ENCODE data around the gene AFF2. TPM values are rescaled to one million over a fixed set of nuclear protein-coding genes. Genes with fewer than 3 reads are reported as not detected.

Gene AFF2
- total and polyA plus RNA-seq, 5 donors from 2014 or later: 1.1 TPM; not detected in 4

- DNase-seq (no peak), ATAC-seq (ENCODE audit: low read depth in 2 of 2) (no peak)
- no peaks in the 10 kb centered on the region for H3K4me1 Mint-ChIP-seq
- no peaks in the 10 kb centered on the region for H3K36me3 Mint-ChIP-seq
- Histone ChIP-seq H3K27me3 (ENCODE audit: control insufficient read depth, insufficient read depth, low read length) (no peaks in the 10 kb centered on the region), H3K4me1 (ENCODE audit: control insufficient read depth, insufficient read depth, low read length, poor library complexity, severe bottlenecking) (no peaks in the 10 kb centered on the region), H3K27ac (ENCODE audit: insufficient read depth, low read length, poor library complexity, severe bottlenecking) (no peak overlapping the region), H3K36me3 (ENCODE audit: control insufficient read depth, insufficient read depth, low read length) (no peaks in the 10 kb centered on the region), H3K9me3 (ENCODE audit: control insufficient read depth in 2 of 2, low read length in 2 of 2) (no peaks in the 10 kb centered on the region), H3K4me3 (ENCODE audit: low read depth, low read length) (no peak overlapping the region)
- no peaks in the 10 kb centered on the region for H3K27me3 Mint-ChIP-seq
- H3K9me3 Mint-ChIP-seq: peaks cover 0 to 5% (median 0%) of the 10 kb centered on the region in 7 donors
- H3K27ac Mint-ChIP-seq: no peak overlapping the region
- H3K4me3 Mint-ChIP-seq: no peak overlapping the region
Observed at GRCh38 chrX:148555101-148555500, 54.7 kb downstream of the AFF2 start.

GRCh38 chrX:148555571-148556243, 55.3 kb downstream of the AFF2 start:
- Mint-ChIP-seq H3K4me3 (no peak overlapping the region), H3K9me3 (peaks cover 0 to 5% (median 0%) of the 10 kb centered on the region in 7 donors), H3K36me3 (no peaks in the 10 kb centered on the region), H3K27me3 (no peaks in the 10 kb centered on the region), H3K27ac (no peak overlapping the region), H3K4me1 (no peaks in the 10 kb centered on the region)
- Histone ChIP-seq H3K36me3 (ENCODE audit: control insufficient read depth, insufficient read depth, low read length) (no peaks in the 10 kb centered on the region), H3K27ac (ENCODE audit: insufficient read depth, low read length, poor library complexity, severe bottlenecking) (no peak overlapping the region), H3K27me3 (ENCODE audit: control insufficient read depth, insufficient read depth, low read length) (no peaks in the 10 kb centered on the region), H3K9me3 (ENCODE audit: control insufficient read depth in 2 of 2, low read length in 2 of 2) (no peaks in the 10 kb centered on the region), H3K4me3 (ENCODE audit: low read depth, low read length) (no peak overlapping the region), H3K4me1 (ENCODE audit: control insufficient read depth, insufficient read depth, low read length, poor library complexity, severe bottlenecking) (no peaks in the 10 kb centered on the region)
- DNase-seq (no peak), ATAC-seq (ENCODE audit: low read depth in 2 of 2) (no peak)

GRCh38 chrX:148556498-148556897, 56.1 kb downstream of the AFF2 start:
- no peaks in the 10 kb centered on the region for H3K4me1 ChIP-seq (ENCODE audit: control insufficient read depth, insufficient read depth, low read length, poor library complexity, severe bottlenecking)
- DNase-seq (no peak), ATAC-seq (ENCODE audit: low read depth in 2 of 2) (no peak)
- no peaks in the 10 kb centered on the region for H3K9me3 ChIP-seq (ENCODE audit: control insufficient read depth in 2 of 2, low read length in 2 of 2)
- no peaks in the 10 kb centered on the region for H3K27me3 Mint-ChIP-seq
- no peak overlapping the region for H3K27ac ChIP-seq (ENCODE audit: insufficient read depth, low read length, poor library complexity, severe bottlenecking)
- no peaks in the 10 kb centered on the region for H3K36me3 Mint-ChIP-seq
- no peak overlapping the region for H3K4me3 Mint-ChIP-seq
- H3K4me3 ChIP-seq (ENCODE audit: low read depth, low read length): no peak overlapping the region
- no peak overlapping the region for H3K27ac Mint-ChIP-seq
- no peaks in the 10 kb centered on the region for H3K27me3 ChIP-seq (ENCODE audit: control insufficient read depth, insufficient read depth, low read length)
- no peaks in the 10 kb centered on the region for H3K36me3 ChIP-seq (ENCODE audit: control insufficient read depth, insufficient read depth, low read length)
- H3K4me1 Mint-ChIP-seq: no peaks in the 10 kb centered on the region
- H3K9me3 Mint-ChIP-seq: peaks cover 0 to 2% (median 0%) of the 10 kb centered on the region in 7 donors

GRCh38 chrX:148562846-148563245, 62.4 kb downstream of the AFF2 start:
- no peak for ATAC-seq (ENCODE audit: low read depth in 2 of 2)
- Histone ChIP-seq H3K4me3 (ENCODE audit: low read depth, low read length) (no peak overlapping the region), H3K9me3 (ENCODE audit: control insufficient read depth in 2 of 2, low read length in 2 of 2) (no peaks in the 10 kb centered on the region), H3K27ac (ENCODE audit: insufficient read depth, low read length, poor library complexity, severe bottlenecking) (no peak overlapping the region), H3K36me3 (ENCODE audit: control insufficient read depth, insufficient read depth, low read length) (no peaks in the 10 kb centered on the region), H3K4me1 (ENCODE audit: control insufficient read depth, insufficient read depth, low read length, poor library complexity, severe bottlenecking) (no peaks in the 10 kb centered on the region), H3K27me3 (ENCODE audit: control insufficient read depth, insufficient read depth, low read length) (no peaks in the 10 kb centered on the region)
- H3K4me3 Mint-ChIP-seq: no peak overlapping the region
- no peaks in the 10 kb centered on the region for H3K36me3 Mint-ChIP-seq
- no peak overlapping the region for H3K27ac Mint-ChIP-seq
- no peaks in the 10 kb centered on the region for H3K27me3 Mint-ChIP-seq
- peaks cover 0 to 2% (median 0%) of the 10 kb centered on the region in 7 donors for H3K9me3 Mint-ChIP-seq
- no peak for DNase-seq
- peaks cover 0 to 3% (median 0%) of the 10 kb centered on the region in 4 donors for H3K4me1 Mint-ChIP-seq

- peaks cover 0 to 3% (median 0%) of the 10 kb centered on the region in 4 donors for H3K4me1 Mint-ChIP-seq
- Histone ChIP-seq H3K27me3 (ENCODE audit: control insufficient read depth, insufficient read depth, low read length) (no peaks in the 10 kb centered on the region), H3K9me3 (ENCODE audit: control insufficient read depth in 2 of 2, low read length in 2 of 2) (no peaks in the 10 kb centered on the region), H3K36me3 (ENCODE audit: control insufficient read depth, insufficient read depth, low read length) (no peaks in the 10 kb centered on the region), H3K4me1 (ENCODE audit: control insufficient read depth, insufficient read depth, low read length, poor library complexity, severe bottlenecking) (no peaks in the 10 kb centered on the region), H3K4me3 (ENCODE audit: low read depth, low read length) (no peak overlapping the region), H3K27ac (ENCODE audit: insufficient read depth, low read length, poor library complexity, severe bottlenecking) (no peak overlapping the region)
- DNase-seq: no peak
- H3K4me3 Mint-ChIP-seq: no peak overlapping the region
- no peaks in the 10 kb centered on the region for H3K27me3 Mint-ChIP-seq
- no peak for ATAC-seq (ENCODE audit: low read depth in 2 of 2)
- no peaks in the 10 kb centered on the region for H3K36me3 Mint-ChIP-seq
- H3K9me3 Mint-ChIP-seq: peaks cover 0 to 2% (median 0%) of the 10 kb centered on the region in 7 donors
- H3K27ac Mint-ChIP-seq: no peak overlapping the region
Observed at GRCh38 chrX:148567229-148567628, 66.8 kb downstream of the AFF2 start.

- Histone ChIP-seq H3K27me3 (ENCODE audit: control insufficient read depth, insufficient read depth, low read length) (no peaks in the 10 kb centered on the region), H3K27ac (ENCODE audit: insufficient read depth, low read length, poor library complexity, severe bottlenecking) (no peak overlapping the region), H3K4me3 (ENCODE audit: low read depth, low read length) (no peak overlapping the region), H3K36me3 (ENCODE audit: control insufficient read depth, insufficient read depth, low read length) (no peaks in the 10 kb centered on the region), H3K9me3 (ENCODE audit: control insufficient read depth in 2 of 2, low read length in 2 of 2) (no peaks in the 10 kb centered on the region), H3K4me1 (ENCODE audit: control insufficient read depth, insufficient read depth, low read length, poor library complexity, severe bottlenecking) (no peaks in the 10 kb centered on the region)
- H3K27ac Mint-ChIP-seq: no peak overlapping the region
- no peaks in the 10 kb centered on the region for H3K27me3 Mint-ChIP-seq
- H3K9me3 Mint-ChIP-seq: peaks cover 0 to 3% (median 0%) of the 10 kb centered on the region in 7 donors
- H3K36me3 Mint-ChIP-seq: no peaks in the 10 kb centered on the region
- DNase-seq: no peak
- no peak for ATAC-seq (ENCODE audit: low read depth in 2 of 2)
- H3K4me1 Mint-ChIP-seq: peaks cover 0 to 1% (median 0%) of the 10 kb centered on the region in 4 donors
- no peak overlapping the region for H3K4me3 Mint-ChIP-seq
Observed at GRCh38 chrX:148567779-148568178, 67.4 kb downstream of the AFF2 start.

GRCh38 chrX:148568763-148569162, 68.3 kb downstream of the AFF2 start:
- H3K27me3 Mint-ChIP-seq: no peaks in the 10 kb centered on the region
- no peak overlapping the region for H3K4me3 Mint-ChIP-seq
- no peak for DNase-seq
- H3K27ac Mint-ChIP-seq: no peak overlapping the region
- Histone ChIP-seq H3K36me3 (ENCODE audit: control insufficient read depth, insufficient read depth, low read length) (no peaks in the 10 kb centered on the region), H3K9me3 (ENCODE audit: control insufficient read depth in 2 of 2, low read length in 2 of 2) (no peaks in the 10 kb centered on the region), H3K27ac (ENCODE audit: insufficient read depth, low read length, poor library complexity, severe bottlenecking) (no peak overlapping the region), H3K27me3 (ENCODE audit: control insufficient read depth, insufficient read depth, low read length) (no peaks in the 10 kb centered on the region), H3K4me1 (ENCODE audit: control insufficient read depth, insufficient read depth, low read length, poor library complexity, severe bottlenecking) (no peaks in the 10 kb centered on the region), H3K4me3 (ENCODE audit: low read depth, low read length) (no peak overlapping the region)
- ATAC-seq (ENCODE audit: low read depth in 2 of 2): no peak
- no peaks in the 10 kb centered on the region for H3K36me3 Mint-ChIP-seq
- H3K9me3 Mint-ChIP-seq: peaks cover 0 to 1% (median 0%) of the 10 kb centered on the region in 7 donors
- H3K4me1 Mint-ChIP-seq: no peaks in the 10 kb centered on the region

- no peak for DNase-seq
- no peaks in the 10 kb centered on the region for H3K9me3 ChIP-seq (ENCODE audit: control insufficient read depth in 2 of 2, low read length in 2 of 2)
Observed at GRCh38 chrX:148572337-148572736, 71.9 kb downstream of the AFF2 start.

More at GRCh38 chrX:148572337-148572736, 71.9 kb downstream of the AFF2 start:
- no peak overlapping the region for H3K4me3 Mint-ChIP-seq
- Histone ChIP-seq H3K4me3 (ENCODE audit: low read depth, low read length) (no peak overlapping the region), H3K27ac (ENCODE audit: insufficient read depth, low read length, poor library complexity, severe bottlenecking) (no peak overlapping the region), H3K27me3 (ENCODE audit: control insufficient read depth, insufficient read depth, low read length) (no peaks in the 10 kb centered on the region), H3K4me1 (ENCODE audit: control insufficient read depth, insufficient read depth, low read length, poor library complexity, severe bottlenecking) (no peaks in the 10 kb centered on the region), H3K36me3 (ENCODE audit: control insufficient read depth, insufficient read depth, low read length) (no peaks in the 10 kb centered on the region)
- no peaks in the 10 kb centered on the region for H3K27me3 Mint-ChIP-seq
- no peaks in the 10 kb centered on the region for H3K36me3 Mint-ChIP-seq
- ATAC-seq (ENCODE audit: low read depth in 2 of 2): no peak
- H3K4me1 Mint-ChIP-seq: no peaks in the 10 kb centered on the region
- peaks cover 0 to 1% (median 0%) of the 10 kb centered on the region in 7 donors for H3K9me3 Mint-ChIP-seq
- no peak overlapping the region for H3K27ac Mint-ChIP-seq
